ENCODE measurements around the gene FOXE3. TPM values are rescaled to one million over a fixed set of nuclear protein-coding genes. Genes with fewer than 3 reads are reported as not detected.

FOXE3 gene
- total RNA-seq, 1 experiment from 2014 or later: 0.28 TPM

DNA sequence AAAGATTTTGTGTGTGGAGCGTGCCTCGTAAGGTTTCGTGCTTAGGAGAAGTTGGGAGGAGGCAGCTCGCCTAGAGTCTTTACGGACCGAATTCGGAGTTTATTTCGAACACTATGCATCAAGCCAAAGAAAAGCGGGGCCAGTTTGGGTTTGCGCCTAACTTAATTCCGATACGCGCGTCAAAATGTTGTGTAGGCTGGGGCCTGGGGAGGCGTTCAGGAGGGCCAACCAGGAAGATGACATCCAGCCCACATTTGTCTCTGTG is 28.1 kb downstream of the FOXE3 start:
- Histone ChIP-seq H3K4me3 (no peak overlapping the region), H2AFZ (no peak overlapping the region), H3K27me3 (ENCODE audit: insufficient read depth, low read depth) (no peaks in the 10 kb centered on the region), H3K4me2 (no peak overlapping the region), H4K20me1 (ENCODE audit: insufficient read depth) (no peaks in the 10 kb centered on the region), H3K79me2 (ENCODE audit: low read depth) (no peaks in the 10 kb centered on the region), H3K27ac (no peak overlapping the region), H3F3A (ENCODE audit: insufficient read depth, low read depth) (peaks cover 5% of the 10 kb centered on the region; the same call in 1 of the 2 replicates), H3K4me1 (replicated peaks; ENCODE audit: insufficient read depth) (no peaks in the 10 kb centered on the region), H3K9me3 (ENCODE audit: insufficient read depth, low read depth) (no peaks in the 10 kb centered on the region), H3K36me3 (ENCODE audit: low read depth) (no peaks in the 10 kb centered on the region), H3K9me2 (ENCODE audit: insufficient read depth) (no peaks in the 10 kb centered on the region)
- no TSS peak for BruUV-seq (replicated peaks)
- DNase-seq: no peak
- ChIA-PET CTCF (no interaction called here), POLR2A (ENCODE audit: unreplicated experiment) (no interaction called here)
- intact Hi-C loops (cut with micrococcal nuclease; ENCODE audit: unreplicated experiment): no loop called here
- TF ChIP-seq EZH2 (IDR thresholded peaks at IDR 0.05; ENCODE audit: low read depth): no peak
- TF ChIP-seq, protein P1, sequence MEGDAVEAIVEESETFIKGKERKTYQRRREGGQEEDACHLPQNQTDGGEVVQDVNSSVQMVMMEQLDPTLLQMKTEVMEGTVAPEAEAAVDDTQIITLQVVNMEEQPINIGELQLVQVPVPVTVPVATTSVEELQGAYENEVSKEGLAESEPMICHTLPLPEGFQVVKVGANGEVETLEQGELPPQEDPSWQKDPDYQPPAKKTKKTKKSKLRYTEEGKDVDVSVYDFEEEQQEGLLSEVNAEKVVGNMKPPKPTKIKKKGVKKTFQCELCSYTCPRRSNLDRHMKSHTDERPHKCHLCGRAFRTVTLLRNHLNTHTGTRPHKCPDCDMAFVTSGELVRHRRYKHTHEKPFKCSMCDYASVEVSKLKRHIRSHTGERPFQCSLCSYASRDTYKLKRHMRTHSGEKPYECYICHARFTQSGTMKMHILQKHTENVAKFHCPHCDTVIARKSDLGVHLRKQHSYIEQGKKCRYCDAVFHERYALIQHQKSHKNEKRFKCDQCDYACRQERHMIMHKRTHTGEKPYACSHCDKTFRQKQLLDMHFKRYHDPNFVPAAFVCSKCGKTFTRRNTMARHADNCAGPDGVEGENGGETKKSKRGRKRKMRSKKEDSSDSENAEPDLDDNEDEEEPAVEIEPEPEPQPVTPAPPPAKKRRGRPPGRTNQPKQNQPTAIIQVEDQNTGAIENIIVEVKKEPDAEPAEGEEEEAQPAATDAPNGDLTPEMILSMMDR (conservative IDR thresholded peaks at IDR 0.05): no peak

DNA sequence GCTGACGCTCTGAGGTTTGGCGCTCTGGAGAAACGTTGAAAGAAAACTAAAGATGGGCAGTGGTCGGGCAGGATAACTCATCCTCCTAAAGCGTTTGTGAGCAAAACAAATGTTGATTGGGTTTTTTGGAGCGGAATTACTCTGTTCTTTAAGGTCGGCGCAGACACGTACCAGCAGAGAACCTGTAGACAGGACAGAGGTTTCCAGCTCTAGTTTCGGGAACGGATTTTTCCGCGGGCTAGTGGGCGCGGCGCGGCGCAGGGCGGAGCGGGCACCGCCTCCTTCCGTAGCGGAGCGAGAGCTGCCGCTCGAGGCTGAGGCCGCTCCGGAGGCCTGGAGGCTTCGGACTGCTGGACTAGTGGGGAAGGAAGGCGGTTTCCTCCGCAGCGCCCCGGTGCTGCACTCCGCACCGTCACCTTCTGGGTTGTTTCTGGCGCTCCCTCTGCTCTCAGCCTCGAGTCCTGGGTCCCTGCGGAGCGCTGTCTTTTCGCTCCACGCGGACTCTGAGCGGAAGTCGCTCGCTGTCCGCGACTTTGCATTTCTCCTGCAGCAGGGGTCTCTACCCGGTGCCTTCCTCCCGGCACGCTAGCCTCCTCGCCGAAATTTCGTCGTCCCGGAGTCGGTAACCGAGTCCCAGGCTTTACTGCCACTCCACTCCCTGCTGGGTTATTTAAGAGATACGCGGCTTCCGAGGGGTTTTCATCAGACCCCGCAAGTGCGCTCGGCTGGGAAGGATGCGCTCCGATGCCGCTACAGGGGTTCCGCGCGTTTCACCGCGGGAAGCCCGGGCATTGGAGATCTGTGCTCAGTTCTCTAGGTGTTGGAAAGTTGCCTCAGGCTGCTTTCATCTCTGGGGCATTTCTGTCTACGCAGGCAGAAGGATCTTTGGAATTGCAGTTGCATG is 28.7 kb downstream of the FOXE3 start:
- DNase-seq: no peak
- no peaks in the 10 kb centered on the region for H3K9me3 ChIP-seq (ENCODE audit: insufficient read depth, low read depth)
- H3K4me3 ChIP-seq: no peak overlapping the region
- no peaks in the 10 kb centered on the region for H3K27me3 ChIP-seq (ENCODE audit: insufficient read depth, low read depth)
- no peaks in the 10 kb centered on the region for H4K20me1 ChIP-seq (ENCODE audit: insufficient read depth)
- no peak overlapping the region for H3K4me2 ChIP-seq
- POLR2A ChIA-PET (ENCODE audit: unreplicated experiment): interaction anchor here (0.7 kb wide), 1 partner anchor 687 kb away, joined by 3 read pairs; no protein-coding TSS in a partner anchor
- no peaks in the 10 kb centered on the region for H3K36me3 ChIP-seq (ENCODE audit: low read depth)
- intact Hi-C loops (cut with micrococcal nuclease; ENCODE audit: unreplicated experiment): no loop called here
- H3K9me2 ChIP-seq (ENCODE audit: insufficient read depth): no peaks in the 10 kb centered on the region
- H3K4me1 ChIP-seq (replicated peaks; ENCODE audit: insufficient read depth): no peaks in the 10 kb centered on the region
- peaks cover 5% of the 10 kb centered on the region; the same call in 1 of the 2 replicates for H3F3A ChIP-seq (ENCODE audit: insufficient read depth, low read depth)
- TF ChIP-seq, protein P1 (conservative IDR thresholded peaks at IDR 0.05): no peak
- TF ChIP-seq EZH2 (IDR thresholded peaks at IDR 0.05; ENCODE audit: low read depth): no peak
- BruUV-seq (replicated peaks): no TSS peak
- no peak overlapping the region for H3K27ac ChIP-seq
- H3K79me2 ChIP-seq (ENCODE audit: low read depth): no peaks in the 10 kb centered on the region
- no peak overlapping the region for H2AFZ ChIP-seq
- CTCF ChIA-PET: no interaction called here

DNA sequence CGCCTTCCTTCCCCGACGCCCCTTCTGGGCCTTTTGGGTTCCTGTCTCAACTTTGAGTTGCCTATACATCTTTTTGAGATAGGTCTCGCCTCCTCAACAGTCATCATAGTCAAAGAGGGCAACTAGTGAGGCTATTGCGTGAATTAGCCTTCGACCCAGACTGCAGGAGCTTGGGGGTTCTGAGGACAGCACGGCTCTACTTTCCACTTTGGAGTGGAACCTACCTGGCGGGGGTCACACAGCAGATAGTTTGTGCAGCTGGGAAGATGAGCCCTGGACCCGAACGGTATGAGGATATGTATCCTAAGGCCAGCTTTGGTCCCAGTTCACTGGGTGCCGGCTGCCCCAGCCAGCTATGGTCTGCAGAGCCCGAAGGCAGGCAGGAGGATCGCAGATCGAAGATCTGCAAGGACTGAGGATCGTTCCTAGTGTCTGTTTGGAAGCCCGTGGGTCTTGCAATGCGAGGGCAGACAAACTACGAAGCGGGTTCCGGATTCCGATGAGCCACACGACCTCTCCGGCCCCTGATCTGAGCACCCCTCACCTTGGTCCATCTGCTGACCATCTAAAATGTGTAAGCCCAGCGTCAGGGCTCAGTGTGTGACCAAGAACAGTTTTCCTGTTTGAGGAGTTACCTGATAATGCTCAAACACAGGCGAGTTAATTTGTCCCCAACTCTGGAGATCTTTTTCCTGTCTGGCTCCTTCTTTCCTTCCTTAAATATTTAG is 29.9 kb downstream of the FOXE3 start:
- intact Hi-C loops (cut with micrococcal nuclease; ENCODE audit: unreplicated experiment): no loop called here
- Histone ChIP-seq H3K4me1 (replicated peaks; ENCODE audit: insufficient read depth) (no peaks in the 10 kb centered on the region), H3K4me2 (no peak overlapping the region), H3K9me2 (ENCODE audit: insufficient read depth) (no peaks in the 10 kb centered on the region), H2AFZ (no peak overlapping the region), H3K27me3 (ENCODE audit: insufficient read depth, low read depth) (no peaks in the 10 kb centered on the region), H3K79me2 (ENCODE audit: low read depth) (no peaks in the 10 kb centered on the region), H3F3A (ENCODE audit: insufficient read depth, low read depth) (no peaks in the 10 kb centered on the region; the same call in 1 of the 2 replicates), H4K20me1 (ENCODE audit: insufficient read depth) (no peaks in the 10 kb centered on the region), H3K4me3 (no peak overlapping the region), H3K9me3 (ENCODE audit: insufficient read depth, low read depth) (no peaks in the 10 kb centered on the region), H3K27ac (no peak overlapping the region), H3K36me3 (ENCODE audit: low read depth) (no peaks in the 10 kb centered on the region)
- POLR2A ChIA-PET (ENCODE audit: unreplicated experiment): no interaction called here
- DNase-seq: no peak
- BruUV-seq (replicated peaks): no TSS peak
- CTCF ChIA-PET: no interaction called here
- TF ChIP-seq EZH2 (IDR thresholded peaks at IDR 0.05; ENCODE audit: low read depth): no peak
- TF ChIP-seq, protein P1 (conservative IDR thresholded peaks at IDR 0.05): no peak

Data from PC-9 (cell line).